B cell (primary cell): ENCODE results near the gene CIZ1. TPM values are rescaled to one million over a fixed set of nuclear protein-coding genes. Genes with fewer than 3 reads are reported as not detected.

Source experiments
- ATAC-seq: fragments of 200-7000 bp; cut with Tn5 transposase; one replicate; pipeline ENCODE4 v1.10.0; 2021; ENCODE audit warnings: low read depth, mild to moderate bottlenecking, moderate number of reproducible peaks, moderate library complexity
- CTCF ChIA-PET: fragments of 350-600 bp; sonication (Branson Sonifier 250); formaldehyde crosslinking; loops from one replicate; lab custom pipeline; 2021; ENCODE audit warnings: antibody characterized with exemption, inconsistent platforms; lab: Charles Lee
- POLR2A ChIA-PET: fragments of 350-600 bp; sonication (Branson Sonifier 250); formaldehyde crosslinking; loops from one replicate; lab custom pipeline; 2021; ENCODE audit warnings: antibody characterized with exemption; lab: Charles Lee
- DNase-seq: peaks from one replicate; pipeline ENCODE4 v3.0.0; 2013
- H2AFZ ChIP-seq: 2 replicates; pipeline ENCODE4 v1.6.1; 2012; ENCODE audit warnings: mild to moderate bottlenecking, low read depth, low read length; ENCODE audit not compliant: insufficient read depth, poor library complexity, severe bottlenecking
- H3K27ac ChIP-seq, 2 donors: 1 replicate in 1 of 2; 2 replicates in 1 of 2; pipeline ENCODE4 v1.5.1; 2012 to 2013; ENCODE audit warnings: low read length in 2 of 2, mild to moderate bottlenecking in 2 of 2, moderate library complexity in 1 of 2
- H3K27me3 ChIP-seq, 4 experiments: fragments of 200-600 bp in 1 of 4; sonication (generic) in 1 of 4; replicated peaks in 1 of 4; 1 replicate in 2 of 4; 2 replicates in 2 of 4; pipeline versions ENCODE4 v1.6.1 to v1.7.0; 2013 to 2016; ENCODE audit warnings: low read length in 3 of 4, mild to moderate bottlenecking in 2 of 4, mixed read lengths in 1 of 4, moderate library complexity in 1 of 4; ENCODE audit not compliant: insufficient read depth in 4 of 4, control insufficient read depth in 3 of 4; ENCODE audit errors: control extremely low read depth in 1 of 4
- H3K36me3 ChIP-seq, 2 experiments: replicated peaks in 1 of 2; 1 replicate in 1 of 2; 2 replicates in 1 of 2; pipeline versions ENCODE4 v1.6.1 to v1.7.1; 2013; ENCODE audit warnings: low read length in 1 of 2; ENCODE audit not compliant: insufficient read depth in 2 of 2, control insufficient read depth in 1 of 2; ENCODE audit errors: control extremely low read depth in 1 of 2, extremely low read depth in 1 of 2
- H3K4me1 ChIP-seq, 2 donors: fragments of 200-600 bp in 1 of 2; sonication (generic) in 1 of 2; 1 replicate in 1 of 2; 2 replicates in 1 of 2; pipeline versions ENCODE4 v1.5.1 to v1.6.1; 2013 to 2017; ENCODE audit warnings: low read length in 2 of 2; ENCODE audit not compliant: control insufficient read depth in 2 of 2, insufficient read depth in 2 of 2
- H3K4me2 ChIP-seq: replicated peaks from 2 replicates; pipeline ENCODE3; 2012; ENCODE audit warnings: mild to moderate bottlenecking, low read depth, low read length; ENCODE audit not compliant: poor library complexity, severe bottlenecking
- H3K4me3 ChIP-seq, 5 experiments: fragments of 200-600 bp in 1 of 5; sonication (generic) in 1 of 5; 1 replicate in 3 of 5; 2 replicates in 2 of 5; pipeline versions ENCODE4 v1.5.1 to v1.7.0; 2011 to 2016; ENCODE audit warnings: low read length in 4 of 5, mild to moderate bottlenecking in 4 of 5, low read depth in 2 of 5, control low read depth in 1 of 5, moderate library complexity in 1 of 5; ENCODE audit not compliant: insufficient read depth in 1 of 5; ENCODE audit errors: control extremely low read depth in 1 of 5, extremely low read depth in 1 of 5
- H3K79me2 ChIP-seq: fragments of 200-600 bp; sonication (generic); one replicate; pipeline ENCODE4 v1.6.0; 2016; ENCODE audit warnings: low read length; ENCODE audit not compliant: control insufficient read depth, insufficient read depth
- H3K9ac ChIP-seq: fragments of 200-600 bp; sonication (generic); 2 replicates; pipeline ENCODE4 v1.6.1; 2017; ENCODE audit warnings: mild to moderate bottlenecking, low read length, moderate library complexity
- H3K9me3 ChIP-seq, 3 donors: one replicate each; pipeline versions ENCODE4 v1.6.1 to v1.7.1; 2013; ENCODE audit warnings: low read length in 2 of 3; ENCODE audit not compliant: control insufficient read depth in 2 of 3, insufficient read depth in 1 of 3; ENCODE audit errors: control extremely low read depth in 1 of 3
- H4K20me1 ChIP-seq: 2 replicates; pipeline ENCODE4 v1.6.0; 2012; ENCODE audit warnings: mild to moderate bottlenecking, low read length; ENCODE audit not compliant: insufficient read depth, control insufficient read depth, poor library complexity, severe bottlenecking
- H3K27ac Mint-ChIP-seq: one replicate; pipeline ENCODE4 v1.8.0; 2021; ENCODE audit warnings: mixed read lengths
- H3K27me3 Mint-ChIP-seq: one replicate; pipeline ENCODE4 v1.8.0; 2021; ENCODE audit warnings: mixed read lengths
- H3K4me1 Mint-ChIP-seq: one replicate; pipeline ENCODE4 v1.8.0; 2021; ENCODE audit warnings: mixed read lengths
- H3K4me3 Mint-ChIP-seq: one replicate; pipeline ENCODE4 v1.8.0; 2021; ENCODE audit warnings: mixed read lengths
- H3K9me3 Mint-ChIP-seq: one replicate; pipeline ENCODE4 v1.8.0; 2022; ENCODE audit warnings: mixed read lengths; ENCODE audit not compliant: insufficient read depth
- CTCF ChIP-seq: fragments of 200-600 bp; IDR thresholded peaks from one replicate; pipeline ENCODE4 v1.8.0; 2022; ENCODE audit warnings: antibody characterized with exemption, mild to moderate bottlenecking
- EZH2 ChIP-seq: IDR thresholded peaks from 2 replicates; pipeline ENCODE4 v1.6.1; 2012; ENCODE audit warnings: borderline replicate concordance, low read depth, mild to moderate bottlenecking, moderate library complexity, low read length; ENCODE audit not compliant: insufficient read depth, poor library complexity, severe bottlenecking
- WGBS: methylation state at CpG from one replicate; pipeline ENCODE4 v1.1.5; 2013; ENCODE audit warnings: missing lambda C conversion rate; ENCODE audit not compliant: insufficient coverage; 5-methylcytosine and 5-hydroxymethylcytosine counted together
- intact Hi-C: fragments of 100-400 bp; cut with micrococcal nuclease; formaldehyde crosslinking; loops from one replicate; pipeline ENCODE4 v1.10.0; 2022
- polyA plus RNA-seq: library from polyadenylated mRNA; depleted of rRNA; stranded (reverse); fragments of >200 nt; gene quantifications from 2 replicates; pipeline ENCODE4 v1.2.3, GENCODE V29; 2012
- total RNA-seq, 2 donors: library from RNA; stranded (reverse); fragments of 120-200 nt in 1 of 2; gene quantifications; 1 replicate in 1 of 2; 2 replicates in 1 of 2; pipeline versions ENCODE4 v1.2.3 to v1.2.4, GENCODE V29; 2013 to 2022

The CIZ1 gene
- total and polyA plus RNA-seq, 2 donors (not counting 1 experiment from before 2014, with no cell fraction given) = 79.9 to 160 TPM

DNA sequence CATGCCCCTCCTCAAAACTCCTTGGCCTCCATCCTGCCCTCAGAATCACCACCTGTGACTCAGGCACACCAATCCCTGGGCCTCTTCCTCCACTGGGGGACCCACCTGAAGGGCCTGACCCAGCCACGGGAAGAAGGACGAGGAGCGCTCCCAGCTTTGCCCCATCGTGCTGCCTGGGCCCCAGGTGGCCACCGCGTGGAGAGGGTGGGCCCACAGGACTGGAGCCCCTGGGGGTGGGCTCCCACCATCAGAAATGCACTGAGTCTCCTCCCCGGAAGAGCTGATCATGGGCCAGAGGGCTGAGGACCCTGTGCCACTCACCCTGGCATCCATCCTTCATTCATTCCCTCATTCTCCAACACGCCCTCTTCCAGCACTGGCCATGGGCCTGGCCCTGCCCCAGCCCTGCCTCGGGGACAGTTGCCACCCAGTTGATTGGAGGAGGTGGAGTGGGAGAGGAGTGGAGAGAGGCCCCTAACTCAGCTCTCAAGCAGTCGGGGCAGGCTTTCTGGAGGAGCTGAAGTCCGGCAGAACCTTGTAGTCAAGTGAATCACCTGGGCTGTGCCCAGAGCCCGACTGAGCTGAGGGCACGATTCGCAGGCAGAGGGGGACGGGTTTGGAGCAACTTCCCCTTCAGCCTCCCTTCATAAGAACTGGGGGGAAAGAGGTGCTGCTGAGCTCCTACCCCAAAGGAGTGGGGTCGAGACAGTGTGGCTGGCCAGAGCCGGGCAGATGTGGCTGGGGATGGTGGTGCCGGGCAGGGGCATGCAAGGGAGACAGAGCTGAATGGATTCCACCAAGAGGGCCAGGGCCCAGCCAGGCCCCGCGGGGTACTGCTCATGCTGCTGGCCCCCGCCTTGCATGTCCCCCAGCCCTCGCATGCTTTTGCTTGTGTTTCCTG is 41.4 kb upstream of the CIZ1 start:
- ATAC-seq (no peak), DNase-seq (no peak)
- Histone ChIP-seq H3K4me1 (no peaks in the 10 kb centered on the region), H3K79me2 (no peaks in the 10 kb centered on the region), H3K27me3 (no peaks in the 10 kb centered on the region), H3K9me3 (peaks cover 0 to 3% (median 0%) of the 10 kb centered on the region in 3 donors), H3K4me3 (no peak overlapping the region), H3K4me2 (no peak overlapping the region), H2AFZ (no peak overlapping the region), H3K36me3 (no peaks in the 10 kb centered on the region), H4K20me1 (no peaks in the 10 kb centered on the region), H3K9ac (no peak overlapping the region), H3K27ac (no peak overlapping the region)
- H3K27ac Mint-ChIP-seq = no peak overlapping the region
- intact Hi-C loops = no loop called here
- no peaks in the 10 kb centered on the region for H3K9me3 Mint-ChIP-seq
- WGBS = 93% methylated on average over 17 of the region's 22 CpGs
- POLR2A ChIA-PET = no interaction called here
- H3K4me1 Mint-ChIP-seq = no peaks in the 10 kb centered on the region
- CTCF ChIA-PET = no interaction called here
- TF ChIP-seq CTCF = no peak
- no peak for TF ChIP-seq EZH2
- peaks cover 4% of the 10 kb centered on the region for H3K27me3 Mint-ChIP-seq
- no peak overlapping the region for H3K4me3 Mint-ChIP-seq
